WERI-Rb-1 (cell line): ENCODE measurements around the gene C3orf52.
A peak's percentile ranks its signal among the peaks of the same experiment; 100 is the strongest.

Experiments
- DNase-seq: peaks from one replicate; pipeline ENCODE4 v3.0.0-alpha.2; 2020
- H3K27ac ChIP-seq: fragments of 250-450 bp; sonication (Bioruptor Pico); 2 replicates; pipeline ENCODE4 v1.5.1; 2020; ENCODE audit warnings: mild to moderate bottlenecking, moderate library complexity
- H3K27me3 ChIP-seq: fragments of 250-450 bp; sonication (Bioruptor Pico); 2 replicates; pipeline ENCODE4 v1.5.1; 2021; ENCODE audit warnings: mild to moderate bottlenecking, low read depth, moderate library complexity; ENCODE audit not compliant: insufficient read depth, severe bottlenecking
- H3K36me3 ChIP-seq: fragments of 250-450 bp; sonication (Bioruptor Pico); 2 replicates; pipeline ENCODE4 v1.5.1; 2020; ENCODE audit warnings: mild to moderate bottlenecking, moderate library complexity
- H3K4me3 ChIP-seq: 2 replicates; pipeline ENCODE4 v1.5.1; 2011; ENCODE audit warnings: low read depth, mild to moderate bottlenecking, control low read depth, low read length
- H3K9me3 ChIP-seq: fragments of 250-450 bp; sonication (Bioruptor Pico); 2 replicates; pipeline ENCODE4 v1.5.1; 2021; ENCODE audit warnings: mild to moderate bottlenecking, moderate library complexity; ENCODE audit not compliant: severe bottlenecking
- TF ChIP-seq, protein P1 (sequence below): IDR thresholded peaks from 2 replicates; pipeline ENCODE4 v1.5.1; 2011; ENCODE audit warnings: low read depth, mild to moderate bottlenecking, control low read depth, inconsistent platforms, low read length

Gene C3orf52

DNA sequence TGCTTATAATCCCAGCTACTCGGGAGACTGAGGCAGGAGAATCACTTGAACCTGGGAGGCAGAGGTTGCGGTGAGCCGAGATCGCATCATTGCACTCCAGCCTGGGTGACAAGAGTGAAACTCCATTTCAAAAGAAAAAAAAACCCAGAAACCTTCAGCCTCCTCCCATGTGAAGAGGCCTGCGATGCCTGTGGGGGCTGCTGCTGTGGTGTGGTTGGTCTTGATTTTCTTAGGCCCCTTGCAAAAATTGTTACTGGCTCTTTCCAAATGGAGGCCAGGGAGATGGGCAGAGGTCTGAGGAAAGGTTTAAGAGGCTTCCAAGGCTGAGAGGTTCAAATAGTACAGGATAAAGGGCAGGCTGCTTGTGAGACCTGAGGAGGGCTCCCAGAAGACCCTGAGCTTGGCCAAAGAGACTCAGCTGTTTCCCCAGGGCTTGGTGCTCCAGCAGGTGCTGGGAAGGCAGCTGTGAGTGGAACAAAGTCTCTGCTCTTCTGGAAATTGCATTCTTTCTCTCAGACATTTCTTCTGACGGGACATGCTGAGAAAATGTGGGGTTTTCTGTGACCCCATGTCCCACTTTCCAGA lies 28.5 kb downstream of the C3orf52 start:
- TF ChIP-seq, protein P1, sequence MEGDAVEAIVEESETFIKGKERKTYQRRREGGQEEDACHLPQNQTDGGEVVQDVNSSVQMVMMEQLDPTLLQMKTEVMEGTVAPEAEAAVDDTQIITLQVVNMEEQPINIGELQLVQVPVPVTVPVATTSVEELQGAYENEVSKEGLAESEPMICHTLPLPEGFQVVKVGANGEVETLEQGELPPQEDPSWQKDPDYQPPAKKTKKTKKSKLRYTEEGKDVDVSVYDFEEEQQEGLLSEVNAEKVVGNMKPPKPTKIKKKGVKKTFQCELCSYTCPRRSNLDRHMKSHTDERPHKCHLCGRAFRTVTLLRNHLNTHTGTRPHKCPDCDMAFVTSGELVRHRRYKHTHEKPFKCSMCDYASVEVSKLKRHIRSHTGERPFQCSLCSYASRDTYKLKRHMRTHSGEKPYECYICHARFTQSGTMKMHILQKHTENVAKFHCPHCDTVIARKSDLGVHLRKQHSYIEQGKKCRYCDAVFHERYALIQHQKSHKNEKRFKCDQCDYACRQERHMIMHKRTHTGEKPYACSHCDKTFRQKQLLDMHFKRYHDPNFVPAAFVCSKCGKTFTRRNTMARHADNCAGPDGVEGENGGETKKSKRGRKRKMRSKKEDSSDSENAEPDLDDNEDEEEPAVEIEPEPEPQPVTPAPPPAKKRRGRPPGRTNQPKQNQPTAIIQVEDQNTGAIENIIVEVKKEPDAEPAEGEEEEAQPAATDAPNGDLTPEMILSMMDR: no peak
- no peak for DNase-seq
- Histone ChIP-seq H3K36me3 (no peaks in the 10 kb centered on the region), H3K9me3 (no peaks in the 10 kb centered on the region), H3K27me3 (no peaks in the 10 kb centered on the region), H3K4me3 (no peak overlapping the region), H3K27ac (no peak overlapping the region)

DNA sequence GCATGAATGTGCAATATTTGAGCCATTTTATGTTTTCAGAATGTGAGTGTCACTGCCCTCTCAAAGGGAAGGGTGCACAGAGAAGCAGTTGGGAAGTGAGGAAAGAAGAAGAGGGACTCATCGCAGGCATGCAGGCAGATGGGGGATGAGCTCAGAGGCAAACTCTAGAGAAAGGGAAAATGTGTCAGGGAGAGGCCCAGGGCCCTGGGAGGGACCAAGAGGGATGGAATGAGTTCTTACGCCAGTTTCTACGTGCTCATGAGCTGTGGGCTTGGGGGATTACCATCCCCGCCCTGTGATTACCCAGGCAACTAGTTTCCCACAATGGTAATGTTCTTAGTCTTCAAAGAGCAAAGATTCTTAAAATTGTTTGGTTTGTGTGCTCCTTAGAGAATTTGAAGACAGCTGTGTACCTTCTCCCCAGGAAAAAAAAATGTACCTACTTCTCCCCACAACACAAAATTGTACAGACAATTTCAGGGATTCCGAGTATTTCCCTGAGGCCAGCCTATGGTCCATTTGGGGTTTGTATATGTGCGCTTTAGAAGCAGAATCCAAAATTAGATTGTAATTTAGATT lies 29.1 kb downstream of the C3orf52 start:
- no peaks in the 10 kb centered on the region for H3K36me3 ChIP-seq
- no peaks in the 10 kb centered on the region for H3K27me3 ChIP-seq
- no peak overlapping the region for H3K4me3 ChIP-seq
- H3K9me3 ChIP-seq: no peaks in the 10 kb centered on the region
- H3K27ac ChIP-seq: no peak overlapping the region
- TF ChIP-seq, protein P1: no peak
- no peak for DNase-seq

DNA sequence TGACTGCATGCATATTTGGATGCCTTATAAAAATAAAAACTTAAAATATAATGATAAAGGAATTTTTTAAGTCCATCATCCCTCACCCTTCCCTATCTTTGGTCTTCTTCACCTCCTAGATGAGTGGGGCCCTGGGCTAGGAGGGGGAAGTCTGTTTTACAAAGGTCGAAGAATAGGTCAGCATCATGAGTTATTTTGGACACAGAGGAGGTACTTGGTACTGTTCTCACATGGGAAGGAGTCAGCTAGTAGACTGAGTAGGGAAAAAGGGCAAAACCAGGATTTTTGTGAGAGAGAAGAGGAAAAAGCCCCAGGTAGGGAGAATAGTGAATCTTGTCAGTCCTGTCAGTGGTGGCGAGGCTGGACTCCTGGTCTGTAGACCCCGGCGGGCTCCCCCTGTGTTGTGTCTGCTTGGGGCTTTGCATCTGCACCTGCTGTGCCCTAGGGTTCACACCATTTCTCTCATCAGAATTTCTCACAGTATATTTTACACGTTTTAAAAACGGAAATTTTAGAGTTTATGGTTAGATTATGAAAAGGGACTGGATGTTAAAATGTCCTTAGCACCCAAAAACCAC lies 29.7 kb downstream of the C3orf52 start:
- no peak overlapping the region for H3K4me3 ChIP-seq
- DNase-seq: no peak
- no peaks in the 10 kb centered on the region for H3K27me3 ChIP-seq
- H3K27ac ChIP-seq: no peak overlapping the region
- no peaks in the 10 kb centered on the region for H3K36me3 ChIP-seq
- H3K9me3 ChIP-seq: no peaks in the 10 kb centered on the region
- TF ChIP-seq, protein P1: no peak

DNA sequence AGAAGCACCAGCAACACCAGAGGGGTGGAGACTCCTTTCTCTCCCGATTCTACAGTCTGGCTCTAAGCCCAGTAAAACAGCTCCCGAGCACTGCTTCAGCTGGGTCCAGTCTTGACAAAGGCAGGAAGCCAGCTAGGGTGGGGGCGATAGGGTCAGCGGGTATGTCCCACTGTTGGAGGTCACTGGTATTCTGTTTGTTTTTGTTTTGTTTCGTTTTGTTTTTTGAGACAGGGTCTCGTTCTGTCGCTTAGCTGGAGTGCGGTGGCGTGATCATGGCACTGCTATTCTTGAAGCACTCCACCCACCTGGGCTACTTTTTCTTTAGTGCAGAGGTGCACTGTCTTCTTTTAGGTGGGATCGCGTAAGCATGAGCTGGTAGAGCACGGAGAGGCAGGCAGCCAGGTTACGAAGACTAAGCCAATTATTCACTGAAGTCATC lies 30.6 kb downstream of the C3orf52 start:
- TF ChIP-seq, protein P1: no peak
- Histone ChIP-seq H3K9me3 (no peaks in the 10 kb centered on the region), H3K27ac (no peak overlapping the region), H3K4me3 (no peak overlapping the region), H3K27me3 (no peaks in the 10 kb centered on the region), H3K36me3 (no peaks in the 10 kb centered on the region)
- peak; percentile 20 for DNase-seq

DNA sequence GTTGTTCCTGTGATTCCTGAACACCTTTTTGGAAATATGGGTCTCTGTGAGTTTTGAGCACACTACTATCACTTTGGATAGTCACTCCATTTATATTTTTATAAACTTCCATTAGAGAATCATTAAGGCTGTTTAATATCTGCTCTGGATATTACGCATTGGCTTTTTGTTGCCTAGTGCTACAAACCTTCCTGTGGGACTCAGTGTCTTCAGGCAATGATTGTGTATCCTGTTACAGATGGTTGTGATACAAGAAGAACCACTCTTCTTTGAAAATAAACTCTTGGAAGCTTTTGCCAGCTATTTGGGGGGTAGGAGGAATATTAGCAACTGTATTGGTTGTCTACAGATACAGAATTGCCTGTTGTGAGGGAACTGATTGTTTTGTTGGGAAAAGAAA lies 31.2 kb downstream of the C3orf52 start:
- TF ChIP-seq, protein P1: no peak
- Histone ChIP-seq H3K36me3 (no peaks in the 10 kb centered on the region), H3K9me3 (no peaks in the 10 kb centered on the region), H3K4me3 (no peak overlapping the region), H3K27me3 (no peaks in the 10 kb centered on the region), H3K27ac (no peak overlapping the region)
- DNase-seq: no peak
